GDM1 (cell line): ENCODE data around the gene BRMS1L.
"Not testable (repeated sequence)": the region's sequence is repeated elsewhere in the genome, so short reads cannot be mapped to it uniquely, and the experiment has no call there.

ENCODE experiments used
- DNase-seq: peaks from one replicate; lab custom pipeline; 2025; lab: John Stamatoyannopoulos, UW

Gene BRMS1L, protein sequence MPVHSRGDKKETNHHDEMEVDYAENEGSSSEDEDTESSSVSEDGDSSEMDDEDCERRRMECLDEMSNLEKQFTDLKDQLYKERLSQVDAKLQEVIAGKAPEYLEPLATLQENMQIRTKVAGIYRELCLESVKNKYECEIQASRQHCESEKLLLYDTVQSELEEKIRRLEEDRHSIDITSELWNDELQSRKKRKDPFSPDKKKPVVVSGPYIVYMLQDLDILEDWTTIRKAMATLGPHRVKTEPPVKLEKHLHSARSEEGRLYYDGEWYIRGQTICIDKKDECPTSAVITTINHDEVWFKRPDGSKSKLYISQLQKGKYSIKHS

DNA sequence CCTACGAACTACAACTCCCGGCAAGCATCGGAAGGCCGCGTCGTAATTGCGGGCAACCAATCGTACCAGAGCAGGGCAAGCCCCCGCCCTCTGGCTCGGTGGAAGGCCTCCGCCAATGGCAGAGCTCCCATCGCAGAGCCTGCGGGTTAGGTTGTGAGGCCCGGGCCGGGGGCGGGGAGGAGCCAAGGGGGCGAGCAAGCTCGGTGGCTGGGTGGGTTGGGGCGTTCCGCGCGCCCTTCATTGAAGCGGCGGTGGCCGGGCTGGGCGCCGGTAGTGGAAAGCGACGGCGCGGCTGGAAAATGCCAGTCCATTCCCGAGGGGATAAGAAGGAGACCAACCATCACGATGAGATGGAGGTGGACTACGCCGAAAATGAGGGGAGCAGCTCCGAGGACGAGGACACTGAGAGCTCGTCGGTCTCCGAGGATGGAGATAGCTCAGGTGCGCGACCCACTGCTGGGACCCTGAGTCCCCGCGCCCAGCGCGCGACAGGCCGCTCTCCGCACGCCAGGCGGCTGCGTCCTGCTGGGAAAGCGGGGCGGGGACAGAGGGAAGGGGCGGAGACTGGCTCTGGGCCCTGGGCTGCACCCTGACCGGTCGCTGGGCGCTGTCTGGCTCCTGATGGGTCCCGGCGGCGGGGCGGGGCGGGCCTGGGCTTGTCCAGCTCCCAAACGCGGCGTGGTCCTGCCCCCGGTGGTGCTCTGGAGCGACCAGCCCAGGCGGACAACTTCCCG, at the start of gene BRMS1L:
TSS of gene BRMS1L (plus strand) at position 121 of the 734 bp plus-strand sequence. CDS start at position 300, 179 bp downstream.
- DNase-seq: peak; percentile 99

DNA sequence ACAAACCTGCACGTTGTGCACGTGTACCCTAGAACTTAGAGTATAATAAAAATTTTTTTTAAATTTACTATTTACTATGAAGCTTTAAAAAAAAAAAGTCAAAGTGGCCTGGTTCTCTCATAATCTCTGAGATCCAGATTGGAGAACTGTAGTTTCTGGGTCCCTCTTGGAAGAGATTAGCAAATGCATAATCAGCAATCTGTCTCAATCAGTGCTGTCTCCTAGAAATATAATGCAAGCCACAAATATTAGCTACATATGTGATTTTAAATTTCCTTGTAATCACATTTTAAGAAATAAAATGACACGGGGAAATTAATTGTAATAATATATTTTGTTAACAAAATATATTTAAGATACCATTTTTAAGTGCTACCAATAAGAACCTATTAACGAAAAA, 49.3 kb upstream of the BRMS1L start:
- DNase-seq: no peak

DNA sequence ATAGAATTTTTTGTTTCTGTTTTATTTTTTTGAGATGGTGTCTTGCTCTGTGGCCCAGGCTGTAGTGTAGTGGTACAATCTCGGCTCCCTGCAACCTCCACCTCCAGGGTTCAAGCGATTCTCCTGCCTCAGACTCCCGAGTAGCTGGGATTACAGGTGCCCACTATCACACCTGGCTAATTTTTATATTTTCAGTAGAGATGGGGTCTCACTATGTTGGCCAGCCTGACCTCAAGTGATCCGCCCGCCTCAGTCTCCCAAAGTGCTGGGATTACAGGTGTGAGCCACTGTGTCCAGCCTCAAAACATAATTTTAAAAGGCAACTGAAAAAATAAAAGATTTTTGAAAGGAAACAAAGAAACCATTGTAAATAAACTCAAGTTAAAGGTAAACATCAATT, 48.6 kb upstream of the BRMS1L start:
- not testable (repeated sequence) for DNase-seq

DNA sequence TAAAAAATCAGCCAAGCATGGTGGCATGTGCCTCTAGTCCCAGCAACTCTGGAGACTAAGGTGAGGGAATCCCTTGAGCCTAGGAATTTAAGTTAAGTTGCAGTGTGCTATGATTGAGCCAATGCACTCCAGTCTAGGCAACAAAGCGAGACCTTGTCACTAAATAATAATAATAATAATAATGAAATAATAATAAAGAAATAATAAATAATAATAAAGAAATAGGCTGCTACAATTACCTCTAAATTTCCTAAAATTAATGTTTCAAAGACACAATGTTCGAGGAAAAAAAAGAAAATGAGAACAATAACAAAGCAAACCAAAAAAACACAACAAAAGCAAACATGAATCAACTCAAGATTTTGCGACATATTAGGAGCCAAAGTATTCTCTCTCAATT, 46.8 kb upstream of the BRMS1L start:
- no peak for DNase-seq

DNA sequence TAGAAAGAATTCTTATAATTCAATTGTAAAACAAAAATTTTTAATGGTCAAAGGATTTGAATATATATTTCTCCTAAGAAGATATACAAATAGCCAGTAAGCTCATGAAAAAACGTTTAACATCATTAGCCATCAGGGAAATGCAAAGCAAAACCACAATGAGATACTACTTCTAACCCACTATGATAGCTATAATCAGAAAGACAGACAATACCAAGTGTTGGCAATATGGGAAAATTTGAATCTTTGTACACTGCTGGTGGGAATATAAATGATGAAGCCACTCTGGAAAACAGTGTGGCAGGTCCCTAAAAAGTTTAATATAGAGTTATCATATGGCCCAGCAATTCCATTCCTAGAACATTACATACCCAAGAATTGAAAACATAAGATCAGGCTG, 42.4 kb upstream of the BRMS1L start:
- no peak for DNase-seq

DNA sequence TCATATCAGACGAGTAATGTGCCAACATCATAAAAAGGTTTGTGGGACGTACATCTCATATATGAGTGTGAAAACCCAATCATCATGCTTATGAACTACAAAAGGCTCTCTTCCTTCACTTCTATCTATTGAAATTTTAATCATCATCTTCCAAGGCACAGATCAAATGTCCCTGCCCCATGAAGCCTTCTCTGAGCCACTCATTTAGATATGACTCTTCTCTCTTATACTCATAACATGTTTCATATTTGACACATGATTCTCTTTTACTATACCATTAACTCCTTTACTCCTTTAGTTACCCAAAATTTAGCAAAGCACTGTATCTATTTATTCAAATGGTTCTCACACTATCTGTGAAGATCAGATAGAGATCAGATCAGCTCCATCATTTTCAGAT, 39.3 kb upstream of the BRMS1L start:
- no peak for DNase-seq

DNA sequence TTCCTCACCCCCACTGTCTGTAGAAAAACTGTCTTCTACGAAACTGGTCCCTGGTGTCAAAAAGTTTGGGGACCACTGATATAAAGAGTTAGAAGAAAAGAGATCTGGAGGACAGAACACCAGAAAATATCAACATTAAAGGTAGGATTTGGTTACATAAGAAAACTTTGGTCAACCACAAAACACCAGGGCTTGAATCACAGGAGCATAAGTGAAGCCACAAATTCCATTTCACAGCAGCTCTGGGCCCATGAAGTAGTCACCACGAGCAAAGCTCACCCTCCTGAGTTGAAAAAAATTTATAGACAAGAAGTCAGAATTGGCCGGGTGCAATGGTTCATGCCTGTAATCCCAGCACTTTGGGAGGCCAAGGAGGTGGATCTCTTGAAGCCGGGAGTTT, 36.5 kb upstream of the BRMS1L start:
- DNase-seq: no peak

DNA sequence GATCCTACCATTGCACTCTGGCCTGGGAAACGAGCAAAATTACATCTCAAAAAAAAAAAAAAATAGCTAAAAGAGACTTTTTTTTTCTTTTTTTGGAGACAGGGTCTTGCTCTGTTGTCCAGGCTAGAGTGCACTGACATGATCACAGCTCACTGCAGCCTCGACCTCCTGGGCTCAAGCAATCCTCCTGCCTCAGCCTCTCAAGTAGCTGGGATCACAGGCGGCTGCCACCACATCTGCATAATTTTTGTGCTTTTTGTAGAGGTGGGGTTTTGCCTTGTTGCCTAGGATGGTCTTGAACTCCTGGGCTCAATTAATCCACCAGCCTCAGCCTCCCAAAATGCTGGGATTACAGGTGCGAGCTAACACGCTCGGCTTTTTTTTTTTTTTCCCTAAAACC, 28.3 kb upstream of the BRMS1L start:
- no peak for DNase-seq

DNA sequence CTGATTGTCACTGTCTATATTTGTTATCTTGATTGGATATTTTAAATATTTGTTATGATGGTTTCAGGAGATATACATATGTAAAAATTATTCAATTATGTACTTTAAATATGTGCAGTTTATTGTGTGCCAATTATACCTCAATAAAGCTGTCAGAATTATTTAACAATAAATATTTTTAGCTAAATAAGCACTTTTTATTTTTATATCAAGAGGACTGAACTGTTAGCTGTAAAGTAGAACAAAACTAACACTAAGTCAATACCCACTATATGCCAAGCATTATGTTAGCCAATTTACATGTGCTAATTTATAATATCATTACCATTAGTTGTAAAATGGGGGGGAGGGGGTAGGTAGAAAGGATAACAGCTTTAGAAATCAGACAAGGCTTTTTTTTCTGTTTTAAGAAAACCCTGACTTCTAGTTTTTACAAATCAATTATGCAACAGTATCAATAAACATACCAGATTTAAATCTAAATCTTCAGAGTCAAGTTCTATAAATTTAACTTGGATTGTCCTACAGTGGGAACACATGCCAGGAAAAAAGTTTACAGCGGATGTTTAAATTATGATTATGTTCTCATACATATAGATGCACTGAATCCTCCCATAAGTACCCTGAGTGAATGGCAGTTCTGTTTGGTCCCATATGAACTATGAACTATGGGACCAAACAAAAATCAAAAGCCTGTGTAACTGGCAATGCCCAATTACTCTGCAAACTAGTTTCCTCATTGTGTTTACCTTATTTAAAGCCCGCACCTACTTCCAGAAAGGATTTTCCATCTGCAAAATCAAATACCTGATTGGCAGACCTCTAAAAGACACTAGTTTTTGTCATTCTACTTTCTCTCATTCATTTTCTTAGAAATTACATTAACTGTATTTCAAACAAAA, 19.9 kb upstream of the BRMS1L start:
- no peak for DNase-seq

DNA sequence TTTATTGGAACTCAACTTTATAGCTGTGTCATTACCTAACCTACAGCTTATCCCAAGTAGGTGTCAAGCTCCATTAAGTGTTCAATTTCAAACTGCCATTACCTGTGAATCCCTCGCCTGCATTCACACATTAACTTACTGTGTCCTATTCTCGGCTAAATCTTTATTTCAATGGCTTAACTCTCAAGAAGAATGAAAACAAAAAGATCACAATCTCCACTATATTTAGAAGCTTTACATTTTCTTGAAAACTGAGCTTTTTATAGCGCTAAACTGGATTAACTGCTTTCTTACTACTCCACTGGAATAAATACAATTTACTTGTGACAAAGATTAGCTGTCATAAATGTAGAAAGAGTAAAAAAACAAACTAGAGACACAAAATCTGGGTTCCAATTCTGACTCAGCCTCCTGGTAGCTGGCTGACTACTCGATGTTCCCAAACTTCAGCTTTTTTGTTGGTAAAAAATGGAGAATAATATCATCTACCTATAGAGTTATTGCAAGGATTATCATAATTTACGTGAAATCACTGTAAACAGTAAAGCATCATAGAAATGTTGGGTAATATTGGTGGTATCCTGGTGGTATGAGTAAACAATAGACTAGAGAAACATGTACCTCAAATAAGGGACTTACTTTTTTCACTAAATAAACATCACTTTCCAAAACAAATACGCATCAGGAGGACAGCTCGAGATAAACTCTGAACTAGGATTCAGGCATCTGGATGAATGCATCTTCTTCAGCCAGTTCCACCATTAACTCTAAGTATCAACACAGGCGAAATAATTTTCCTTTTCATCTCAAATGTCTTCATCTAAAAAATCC, 18.8 kb upstream of the BRMS1L start:
- DNase-seq: no peak

DNA sequence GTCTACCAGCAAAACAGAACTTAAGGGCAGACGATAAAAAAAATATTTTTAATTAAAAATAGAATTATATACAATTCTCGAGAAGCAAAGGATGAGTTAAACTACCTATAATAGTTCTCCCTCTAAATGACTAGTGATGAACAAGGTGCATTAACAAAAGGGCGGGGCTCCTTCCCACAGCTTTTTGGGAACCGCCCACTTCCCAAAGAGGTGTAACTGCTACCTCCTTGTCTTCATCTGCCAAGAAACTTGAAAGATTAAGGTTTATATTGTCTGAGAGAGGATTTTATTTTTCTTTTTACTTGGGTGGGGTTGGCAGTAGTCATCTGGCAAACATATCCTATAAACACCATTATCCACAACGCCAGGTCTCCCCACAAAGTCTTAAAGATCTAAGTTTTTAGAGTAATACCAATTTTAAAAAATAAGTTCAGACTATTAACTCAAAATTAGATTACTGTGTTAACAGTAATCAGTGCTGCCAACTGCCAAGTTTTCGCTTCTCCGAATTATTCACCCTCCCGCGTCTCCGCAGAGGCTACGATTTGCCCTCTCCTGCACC, 18.0 kb upstream of the BRMS1L start:
- no peak for DNase-seq

DNA sequence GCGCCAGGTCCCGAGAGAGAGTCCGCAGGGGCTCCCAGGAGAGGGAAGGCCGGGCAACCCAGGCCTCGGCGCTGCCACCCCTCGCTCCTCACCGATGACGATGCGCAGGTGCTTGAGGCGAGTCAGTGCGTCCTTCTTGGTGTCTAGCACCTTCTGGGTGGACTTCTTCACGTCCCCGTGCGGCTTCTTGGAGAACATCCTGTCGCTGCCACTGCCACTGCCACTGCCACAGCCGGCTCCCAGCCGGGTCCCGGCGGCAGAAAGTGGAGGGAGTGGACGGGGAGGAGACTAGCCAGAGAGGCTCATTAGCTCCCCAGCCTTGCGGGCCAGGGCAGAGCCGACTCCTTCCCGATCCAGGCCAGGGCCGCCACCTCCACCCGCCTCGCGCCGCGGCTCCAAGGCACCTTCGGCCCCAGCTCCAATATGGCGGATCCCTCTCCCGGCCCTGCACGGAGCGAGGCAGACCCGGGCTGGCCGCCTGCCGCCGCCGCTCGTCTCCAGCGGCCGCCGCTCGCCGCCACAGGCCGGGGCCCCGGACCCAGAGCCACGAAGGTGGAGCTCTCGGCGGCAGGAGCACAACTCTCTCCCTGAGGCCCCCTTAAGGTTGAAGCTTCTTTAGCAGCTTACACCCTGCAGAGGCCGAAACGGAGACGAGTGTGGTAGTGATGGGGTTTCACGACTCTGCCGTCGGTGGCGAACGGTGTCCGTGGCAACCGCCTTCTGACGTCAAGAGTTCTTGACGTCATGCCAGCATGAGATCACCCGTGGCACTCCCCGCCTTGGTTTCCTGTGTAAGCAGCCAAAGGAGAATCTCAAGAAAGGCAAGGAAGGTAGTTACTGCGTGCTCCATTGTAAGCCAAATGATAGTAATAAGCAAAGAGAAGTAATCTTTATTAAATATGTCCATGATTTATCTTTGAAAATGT, 17.2 kb upstream of the BRMS1L start, which contains the start of gene RALGAPA1:
TSS of gene RALGAPA1 (minus strand) at position 658 of the 926 bp plus-strand sequence. CDS start at position 198, 460 bp downstream.
- peak; percentile 96 for DNase-seq

DNA sequence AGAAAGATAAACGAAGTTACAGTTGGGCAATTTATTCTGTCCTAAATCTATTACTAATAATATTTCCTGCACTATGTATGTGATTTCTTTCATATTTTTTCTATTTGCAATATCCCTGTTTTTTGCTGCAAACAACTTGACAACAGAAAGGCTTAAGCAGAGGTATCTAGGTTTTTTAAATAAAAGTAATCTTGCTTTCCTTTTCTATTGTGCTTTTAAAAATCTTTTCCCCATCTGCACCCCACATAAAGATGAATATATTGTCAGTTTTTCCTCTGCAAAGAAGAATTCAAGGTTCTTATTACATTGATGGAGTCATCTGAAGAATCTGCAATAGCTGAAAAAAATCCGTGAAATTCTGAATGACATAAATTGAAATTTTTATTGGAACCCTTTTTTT, 16.5 kb upstream of the BRMS1L start:
- no peak for DNase-seq

DNA sequence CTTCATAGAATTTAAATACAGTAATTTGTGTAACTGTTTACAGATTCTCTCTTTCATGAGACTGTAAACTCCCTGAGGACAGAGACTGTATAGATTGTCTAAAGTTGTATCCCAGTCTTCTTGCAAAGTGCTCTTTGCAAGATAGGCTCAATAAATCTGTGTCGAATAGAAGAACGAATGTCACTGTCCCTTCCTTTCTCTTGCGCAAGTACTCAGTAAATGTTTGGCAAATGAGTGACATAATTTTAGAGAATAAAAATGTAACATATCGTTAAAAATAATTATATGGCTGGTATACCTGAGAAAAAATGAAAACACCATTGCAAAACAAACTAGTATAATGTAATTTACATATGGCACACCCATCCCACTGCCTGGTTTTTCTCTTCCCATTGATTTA, 15.2 kb upstream of the BRMS1L start:
- DNase-seq: no peak

DNA sequence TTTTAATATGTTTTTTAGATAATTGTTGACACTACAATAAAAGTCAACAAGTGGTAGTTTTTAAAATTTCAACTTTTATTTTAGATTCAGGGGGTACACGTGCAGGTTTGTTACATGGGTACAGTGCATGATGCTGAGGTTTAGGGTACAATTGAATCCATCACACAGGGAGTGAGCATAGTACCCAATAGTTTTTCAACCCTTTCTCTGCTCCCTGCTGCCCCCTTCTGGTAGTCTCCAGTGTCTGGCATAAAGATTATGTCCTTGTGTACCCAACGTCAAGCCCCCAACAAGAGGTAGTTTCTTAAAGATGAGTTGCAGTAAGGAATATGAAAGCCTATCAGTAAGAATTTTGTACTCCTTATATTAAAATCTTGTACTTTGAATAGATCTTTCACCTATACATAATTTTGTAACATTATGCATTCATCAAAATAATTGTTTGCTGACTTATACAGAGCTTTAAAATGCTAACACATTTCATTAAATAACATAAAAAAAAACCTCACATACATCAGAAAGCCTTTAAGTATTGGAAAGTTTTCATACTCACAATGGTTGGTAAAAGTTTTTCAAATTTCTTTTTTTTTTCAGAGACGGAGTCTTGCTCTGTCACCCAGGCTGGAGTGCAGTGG, 11.7 kb upstream of the BRMS1L start:
- DNase-seq: peak; percentile 40

DNA sequence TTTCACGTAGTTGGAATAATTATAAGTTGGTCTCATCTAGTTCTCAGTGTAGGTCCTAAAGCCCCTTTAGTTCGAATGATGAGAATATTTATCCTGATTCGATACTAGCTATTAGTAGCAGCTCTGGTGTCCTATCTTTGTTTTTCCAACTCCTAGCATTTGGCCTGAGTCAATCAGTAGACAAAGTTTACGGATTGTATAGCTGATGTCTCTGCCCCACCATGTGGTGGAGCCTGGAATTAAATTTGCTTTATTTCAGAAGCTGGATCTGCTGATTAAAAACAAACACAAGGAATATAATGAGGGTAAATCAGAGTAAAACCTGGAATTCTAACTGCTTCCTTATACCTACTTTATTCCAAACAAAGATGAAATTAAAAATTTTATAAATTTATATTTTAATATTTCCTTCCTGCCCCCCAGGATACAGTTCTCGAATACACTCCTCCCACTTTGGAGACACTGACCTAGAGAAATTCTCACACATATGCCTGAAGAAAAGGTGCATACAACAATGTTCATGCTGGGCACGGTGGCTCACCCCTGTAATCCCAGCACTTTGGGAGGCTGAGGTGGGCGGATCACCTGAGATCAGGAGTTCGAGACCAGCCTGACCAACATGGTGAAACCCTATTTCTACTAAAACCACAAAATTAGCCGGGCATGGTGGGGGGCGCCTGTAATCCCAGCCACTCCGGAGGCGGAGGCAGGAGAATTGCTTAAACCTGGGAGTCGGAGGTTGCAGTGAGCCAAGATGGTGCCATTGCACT, 7.6 kb upstream of the BRMS1L start:
- peak; percentile 2 for DNase-seq

DNA sequence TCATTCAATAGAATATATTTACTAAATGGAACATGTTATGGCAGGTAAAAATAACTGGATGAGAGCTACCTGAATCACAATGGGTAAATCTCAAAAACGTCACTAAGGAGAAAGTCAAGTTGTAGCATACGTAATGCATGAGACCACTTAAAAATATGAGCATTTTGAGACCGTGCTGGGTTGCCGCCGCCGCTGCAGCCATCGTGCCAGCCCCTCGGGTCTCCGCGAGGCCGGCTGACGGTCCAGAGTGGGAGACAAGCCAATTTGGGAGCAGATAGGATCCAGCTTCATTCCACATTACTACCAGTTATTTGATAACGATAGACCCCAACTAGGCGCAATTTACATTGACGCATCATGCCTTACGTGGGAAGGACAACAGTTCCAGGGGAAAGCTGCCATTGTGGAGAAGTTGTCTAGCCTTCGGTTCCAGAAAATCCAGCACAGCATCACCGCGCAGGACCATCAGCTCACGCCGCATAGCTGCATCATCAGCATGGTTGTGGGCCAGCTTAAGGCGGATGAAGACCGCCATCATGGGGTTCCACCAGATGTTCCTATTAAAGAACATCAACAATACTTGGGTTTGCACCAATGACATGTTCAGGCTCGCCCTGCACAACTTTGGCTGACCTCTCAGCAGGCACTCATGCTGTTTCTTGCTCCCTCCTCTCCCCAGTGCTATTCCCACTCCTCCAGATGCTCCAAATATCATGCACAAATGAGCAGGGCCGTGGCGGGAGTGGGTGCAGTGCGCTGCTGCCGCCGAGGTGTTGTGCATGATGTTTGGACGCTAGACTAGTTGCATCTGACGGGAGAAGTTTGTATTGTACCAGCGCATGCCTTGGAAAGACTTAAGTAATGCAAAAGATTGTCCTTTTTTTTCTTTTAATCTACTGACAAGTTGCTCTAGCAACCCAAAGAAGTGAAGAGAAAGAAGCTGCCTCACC, 6.3 kb upstream of the BRMS1L start:
- no peak for DNase-seq
